NCI-H345 treated with DMSO at 0.1 percent for 48 hours (cell line): ENCODE measurements around the gene GATC.
A peak's percentile ranks its signal among the peaks of the same experiment; 100 is the strongest.
"Not testable (repeated sequence)": the region's sequence is repeated elsewhere in the genome, so short reads cannot be mapped to it uniquely, and the experiment has no call there.

ENCODE experiments used
- DNase-seq: peaks from one replicate; lab custom pipeline; 2025; ENCODE audit not compliant: unreplicated experiment; lab: John Stamatoyannopoulos, UW

Gene GATC

GRCh38 chr12:120432772-120433525 is 13.3 kb upstream of the GATC start:
- DNase-seq = no peak

GRCh38 chr12:120437735-120438494 is 8.3 kb upstream of the GATC start, which contains the start of gene COX6A1:
Gene COX6A1, plus strand, starts transcription at chr12:120438113. Its CDS starts 14 bp downstream, at chr12:120438127.
- DNase-seq = peak; percentile 99

- DNase-seq = no peak
These were observed 7.6 kb upstream of the GATC start for GRCh38 chr12:120438495-120439198.

- peak; percentile 14 for DNase-seq
These were observed 6.5 kb upstream of the GATC start for GRCh38 chr12:120439646-120440247.

- DNase-seq = no peak
These were observed 1.6 kb upstream of the GATC start for GRCh38 chr12:120444676-120445075.

- DNase-seq = not testable (repeated sequence)
These were observed 567 bp downstream of the GATC start for GRCh38 chr12:120446844-120447178.

- DNase-seq = no peak
These were observed 1.7 kb downstream of the GATC start for GRCh38 chr12:120447992-120448391.

- not testable (repeated sequence) for DNase-seq
These were observed 6.3 kb downstream of the GATC start for GRCh38 chr12:120452524-120452923.

- DNase-seq = no peak
These were observed 7.0 kb downstream of the GATC start for GRCh38 chr12:120453060-120453750.

GRCh38 chr12:120453977-120454376 is 7.7 kb downstream of the GATC start:
- peak; percentile 4 for DNase-seq

GRCh38 chr12:120455302-120455701 is 9.1 kb downstream of the GATC start:
- no peak for DNase-seq

- DNase-seq = no peak
These were observed 10.9 kb downstream of the GATC start for GRCh38 chr12:120457133-120457532.

GRCh38 chr12:120460157-120460556 is 13.9 kb downstream of the GATC start:
- DNase-seq = no peak

- DNase-seq = no peak
These were observed 15.9 kb downstream of the GATC start for GRCh38 chr12:120462099-120462640.

GRCh38 chr12:120463712-120464111 is 17.5 kb downstream of the GATC start:
- no peak for DNase-seq

- no peak for DNase-seq
These were observed 19.5 kb downstream of the GATC start for GRCh38 chr12:120465756-120466155.

- DNase-seq = no peak
These were observed 20.5 kb downstream of the GATC start for GRCh38 chr12:120466560-120467315.

- no peak for DNase-seq
These were observed 21.2 kb downstream of the GATC start for GRCh38 chr12:120467439-120467838.

- DNase-seq = no peak
These were observed 22.1 kb downstream of the GATC start for GRCh38 chr12:120468325-120468820.
